HepG2 (cell line): Measurements from ENCODE around the gene ESAM. TPM values are rescaled to one million over a fixed set of nuclear protein-coding genes. Genes with fewer than 3 reads are reported as not detected.
A peak's percentile ranks its signal among the peaks of the same experiment; 100 is the strongest.

Experiments
- E2F1 ChIP-seq: sonication (generic); formaldehyde crosslinking; IDR thresholded peaks from 2 replicates; pipeline ENCODE4 v1.5.0; 2020; ENCODE audit warnings: missing genetic modification reagents
- ERF ChIP-seq: IDR thresholded peaks from 2 replicates; pipeline ENCODE4 v1.6.1; 2018; ENCODE audit warnings: missing biosample characterization, missing genetic modification reagents
- KDM5B ChIP-seq: sonication (generic); formaldehyde crosslinking; IDR thresholded peaks from 2 replicates; pipeline ENCODE4 v1.4.0; 2020; ENCODE audit warnings: missing genetic modification reagents, mild to moderate bottlenecking, borderline replicate concordance
- MEF2D ChIP-seq: sonication (generic); formaldehyde crosslinking; IDR thresholded peaks from 2 replicates; pipeline ENCODE4 v1.5.1; 2020; ENCODE audit warnings: mild to moderate bottlenecking, missing genetic modification reagents
- RXRA ChIP-seq: sonication (generic); formaldehyde crosslinking; IDR thresholded peaks from 2 replicates; pipeline ENCODE4 v1.5.1; 2020; ENCODE audit warnings: missing genetic modification reagents
- SMAD3 ChIP-seq: sonication (generic); formaldehyde crosslinking; IDR thresholded peaks from 2 replicates; pipeline ENCODE4 v1.4.0; 2020; ENCODE audit warnings: missing genetic modification reagents
- TOE1 ChIP-seq: sonication (generic); formaldehyde crosslinking; IDR thresholded peaks from 2 replicates; pipeline ENCODE4 v1.4.0; 2020; ENCODE audit warnings: mild to moderate bottlenecking, missing genetic modification reagents
- ZNF205 ChIP-seq: IDR thresholded peaks from 2 replicates; pipeline ENCODE4 v1.6.1; 2018; ENCODE audit warnings: missing biosample characterization, missing genetic modification reagents
- ZNF30 ChIP-seq: sonication (generic); formaldehyde crosslinking; IDR thresholded peaks from 2 replicates; pipeline ENCODE4 v1.5.0; 2020; ENCODE audit warnings: mild to moderate bottlenecking, missing genetic modification reagents
- ZNF512B ChIP-seq: sonication (generic); formaldehyde crosslinking; IDR thresholded peaks from 2 replicates; pipeline ENCODE4 v1.5.1; 2020; ENCODE audit warnings: missing genetic modification reagents, mild to moderate bottlenecking, borderline replicate concordance
- ZNF605 ChIP-seq: sonication (generic); formaldehyde crosslinking; IDR thresholded peaks from 2 replicates; pipeline ENCODE4 v1.8.0; 2022; ENCODE audit warnings: mild to moderate bottlenecking, missing genetic modification reagents
- ZNF703 ChIP-seq: sonication (generic); formaldehyde crosslinking; IDR thresholded peaks from 2 replicates; pipeline ENCODE4 v1.5.1; 2020; ENCODE audit warnings: missing genetic modification reagents, mild to moderate bottlenecking, moderate library complexity, borderline replicate concordance
- ZNF737 ChIP-seq: sonication (generic); formaldehyde crosslinking; IDR thresholded peaks from 2 replicates; pipeline ENCODE4 v1.5.0; 2020; ENCODE audit warnings: missing genetic modification reagents, mild to moderate bottlenecking, borderline replicate concordance
- ZNF777 ChIP-seq: sonication (generic); formaldehyde crosslinking; IDR thresholded peaks from 2 replicates; pipeline ENCODE4 v1.4.0; 2020; ENCODE audit warnings: missing genetic modification reagents
- polyA plus RNA-seq, 8 experiments: library from polyadenylated mRNA; depleted of rRNA in 3 of 8; stranded (reverse) in 7 of 8; unstranded in 1 of 8; fragments of >200 nt; fragmentation: Illumina TruSeq in 4 of 8; extraction: Trizol in 4 of 8; gene quantifications; 2 replicates each; pipeline versions ENCODE4 v1.2.1 to v1.2.3, GENCODE V29; 2011 to 2016; ENCODE audit warnings: low read depth in 4 of 8, missing spikeins in 1 of 8, mixed read lengths in 1 of 8; ENCODE audit not compliant: insufficient read depth in 1 of 8
- total RNA-seq, 5 experiments: library from RNA; depleted of rRNA; stranded (reverse); fragments of >200 nt; fragmentation: Illumina TruSeq; extraction: Trizol; gene quantifications; 2 replicates each; pipeline ENCODE4 v1.2.3, GENCODE V29; 2016; ENCODE audit warnings: low read depth in 1 of 5
- TF ChIP-seq, protein P1 (sequence below): sonication (generic); formaldehyde crosslinking; IDR thresholded peaks from 2 replicates; pipeline ENCODE4 v1.5.1; 2020; ENCODE audit warnings: missing genetic modification reagents, mild to moderate bottlenecking, borderline replicate concordance
- TF ChIP-seq, protein P2 (sequence below): sonication (generic); formaldehyde crosslinking; IDR thresholded peaks from 2 replicates; pipeline ENCODE4 v1.5.1; 2020; ENCODE audit warnings: mild to moderate bottlenecking, missing genetic modification reagents, moderate library complexity
- TF ChIP-seq, protein P3 (sequence below): IDR thresholded peaks from 2 replicates; pipeline ENCODE4 v1.6.1; 2016

Gene ESAM
- total and polyA plus RNA-seq, 2 of the 13 experiments (the other 11 are each of a cell fraction or from before 2014, with no cell fraction given) = 1.2 to 6.8 TPM

- peak; percentile 59 for TF ChIP-seq ZNF605
- TF ChIP-seq ZNF205 = 0 out of 2 replicates have a peak, but pooled peaks have one; percentile 38
- TF ChIP-seq ZNF703 (CRISPR knock-in tag) = peak; percentile 74; the same call in 1 of the 2 replicates
- TF ChIP-seq ERF (CRISPR knock-in tag) = peak; percentile 56; the same call in 1 of the 2 replicates
- no peak for TF ChIP-seq TOE1 (CRISPR knock-in tag)
- TF ChIP-seq SMAD3 = 0 out of 2 replicates have a peak, but pooled peaks have one; percentile 15
- 0 out of 2 replicates have a peak, but pooled peaks have one; percentile 31 for TF ChIP-seq ZNF30
- TF ChIP-seq MEF2D (CRISPR knock-in tag) = 0 out of 2 replicates have a peak, but pooled peaks have one; percentile 46
- peak; percentile 87 for TF ChIP-seq KDM5B (CRISPR knock-in tag)
- TF ChIP-seq ZNF737 = no peak
- peak; percentile 69; the same call in 1 of the 2 replicates for TF ChIP-seq ZNF777
- TF ChIP-seq, protein P1, sequence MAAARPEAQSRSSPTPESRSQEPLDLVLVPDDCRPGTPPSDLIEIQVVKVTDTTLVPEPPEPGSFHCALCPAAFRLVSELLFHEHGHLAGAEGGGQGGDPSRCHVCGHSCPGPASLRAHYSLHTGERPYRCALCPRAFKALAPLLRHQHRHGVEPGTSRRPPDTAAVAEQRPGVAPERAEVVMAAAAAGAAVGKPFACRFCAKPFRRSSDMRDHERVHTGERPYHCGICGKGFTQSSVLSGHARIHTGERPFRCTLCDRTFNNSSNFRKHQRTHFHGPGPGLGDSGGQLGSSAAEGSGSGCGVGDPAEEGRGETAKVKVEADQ (CRISPR knock-in tag) = no peak
- TF ChIP-seq RXRA = peak; percentile 24; the same call in 1 of the 2 replicates
- peak; percentile 44; the same call in 1 of the 2 replicates for TF ChIP-seq E2F1 (CRISPR knock-in tag)
- TF ChIP-seq, protein P2, sequence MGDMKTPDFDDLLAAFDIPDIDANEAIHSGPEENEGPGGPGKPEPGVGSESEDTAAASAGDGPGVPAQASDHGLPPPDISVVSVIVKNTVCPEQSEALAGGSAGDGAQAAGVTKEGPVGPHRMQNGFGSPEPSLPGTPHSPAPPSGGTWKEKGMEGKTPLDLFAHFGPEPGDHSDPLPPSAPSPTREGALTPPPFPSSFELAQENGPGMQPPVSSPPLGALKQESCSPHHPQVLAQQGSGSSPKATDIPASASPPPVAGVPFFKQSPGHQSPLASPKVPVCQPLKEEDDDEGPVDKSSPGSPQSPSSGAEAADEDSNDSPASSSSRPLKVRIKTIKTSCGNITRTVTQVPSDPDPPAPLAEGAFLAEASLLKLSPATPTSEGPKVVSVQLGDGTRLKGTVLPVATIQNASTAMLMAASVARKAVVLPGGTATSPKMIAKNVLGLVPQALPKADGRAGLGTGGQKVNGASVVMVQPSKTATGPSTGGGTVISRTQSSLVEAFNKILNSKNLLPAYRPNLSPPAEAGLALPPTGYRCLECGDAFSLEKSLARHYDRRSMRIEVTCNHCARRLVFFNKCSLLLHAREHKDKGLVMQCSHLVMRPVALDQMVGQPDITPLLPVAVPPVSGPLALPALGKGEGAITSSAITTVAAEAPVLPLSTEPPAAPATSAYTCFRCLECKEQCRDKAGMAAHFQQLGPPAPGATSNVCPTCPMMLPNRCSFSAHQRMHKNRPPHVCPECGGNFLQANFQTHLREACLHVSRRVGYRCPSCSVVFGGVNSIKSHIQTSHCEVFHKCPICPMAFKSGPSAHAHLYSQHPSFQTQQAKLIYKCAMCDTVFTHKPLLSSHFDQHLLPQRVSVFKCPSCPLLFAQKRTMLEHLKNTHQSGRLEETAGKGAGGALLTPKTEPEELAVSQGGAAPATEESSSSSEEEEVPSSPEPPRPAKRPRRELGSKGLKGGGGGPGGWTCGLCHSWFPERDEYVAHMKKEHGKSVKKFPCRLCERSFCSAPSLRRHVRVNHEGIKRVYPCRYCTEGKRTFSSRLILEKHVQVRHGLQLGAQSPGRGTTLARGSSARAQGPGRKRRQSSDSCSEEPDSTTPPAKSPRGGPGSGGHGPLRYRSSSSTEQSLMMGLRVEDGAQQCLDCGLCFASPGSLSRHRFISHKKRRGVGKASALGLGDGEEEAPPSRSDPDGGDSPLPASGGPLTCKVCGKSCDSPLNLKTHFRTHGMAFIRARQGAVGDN = peak; percentile 98
- TF ChIP-seq, protein P3, sequence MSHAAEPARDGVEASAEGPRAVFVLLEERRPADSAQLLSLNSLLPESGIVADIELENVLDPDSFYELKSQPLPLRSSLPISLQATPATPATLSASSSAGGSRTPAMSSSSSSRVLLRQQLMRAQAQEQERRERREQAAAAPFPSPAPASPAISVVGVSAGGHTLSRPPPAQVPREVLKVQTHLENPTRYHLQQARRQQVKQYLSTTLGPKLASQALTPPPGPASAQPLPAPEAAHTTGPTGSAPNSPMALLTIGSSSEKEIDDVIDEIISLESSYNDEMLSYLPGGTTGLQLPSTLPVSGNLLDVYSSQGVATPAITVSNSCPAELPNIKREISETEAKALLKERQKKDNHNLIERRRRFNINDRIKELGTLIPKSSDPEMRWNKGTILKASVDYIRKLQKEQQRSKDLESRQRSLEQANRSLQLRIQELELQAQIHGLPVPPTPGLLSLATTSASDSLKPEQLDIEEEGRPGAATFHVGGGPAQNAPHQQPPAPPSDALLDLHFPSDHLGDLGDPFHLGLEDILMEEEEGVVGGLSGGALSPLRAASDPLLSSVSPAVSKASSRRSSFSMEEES (CRISPR knock-in tag) = peak; percentile 65; the same call in 1 of the 2 replicates
- 0 out of 2 replicates have a peak, but pooled peaks have one; percentile 50 for TF ChIP-seq ZNF512B (CRISPR knock-in tag)
These were observed 2.6 kb downstream of the ESAM start (continued) for GRCh38 chr11:124759266-124760204.
